Right forelimb (tissue), 1 donor: ENCODE results near the gene STPG2.
"Not testable (repeated sequence)": the region's sequence is repeated elsewhere in the genome, so short reads cannot be mapped to it uniquely, and the experiment has no call there.

ENCODE experiments used
- DNase-seq: peaks from one replicate; pipeline ENCODE4 v3.0.0-alpha.2; 2018

The STPG2 gene

GRCh38 chr4:97778174-97778573 lies 365.1 kb downstream of the STPG2 start:
- no peak for DNase-seq

GRCh38 chr4:97774347-97774989 lies 368.8 kb downstream of the STPG2 start:
- DNase-seq = no peak

GRCh38 chr4:97770222-97770621 lies 373.1 kb downstream of the STPG2 start:
- DNase-seq = no peak

- no peak for DNase-seq
These were observed 381.2 kb downstream of the STPG2 start for GRCh38 chr4:97762115-97762512.

GRCh38 chr4:97761445-97762114 lies 381.7 kb downstream of the STPG2 start:
- no peak for DNase-seq

- no peak for DNase-seq
These were observed 383.5 kb downstream of the STPG2 start for GRCh38 chr4:97759785-97760184.

GRCh38 chr4:97752599-97752998 lies 390.7 kb downstream of the STPG2 start:
- no peak for DNase-seq

GRCh38 chr4:97747945-97748344 lies 395.3 kb downstream of the STPG2 start:
- DNase-seq = no peak

GRCh38 chr4:97720869-97721432 lies 422.3 kb downstream of the STPG2 start:
- DNase-seq = no peak

- no peak for DNase-seq
These were observed 452.1 kb downstream of the STPG2 start for GRCh38 chr4:97691111-97691605.

GRCh38 chr4:97670703-97671269 lies 472.5 kb downstream of the STPG2 start:
- no peak for DNase-seq

GRCh38 chr4:97665553-97665952 lies 477.7 kb downstream of the STPG2 start:
- DNase-seq = no peak

- no peak for DNase-seq
These were observed 478.5 kb downstream of the STPG2 start for GRCh38 chr4:97664741-97665140.

- no peak for DNase-seq
These were observed 481.1 kb downstream of the STPG2 start for GRCh38 chr4:97662133-97662532.

- DNase-seq = no peak
These were observed 487.1 kb downstream of the STPG2 start for GRCh38 chr4:97656044-97656720.

GRCh38 chr4:97653701-97654100 lies 489.6 kb downstream of the STPG2 start:
- DNase-seq = no peak

- no peak for DNase-seq
These were observed 496.3 kb downstream of the STPG2 start for GRCh38 chr4:97646997-97647396.

GRCh38 chr4:97645071-97645821 lies 498.0 kb downstream of the STPG2 start:
- DNase-seq = no peak

- no peak for DNase-seq
These were observed 500.1 kb downstream of the STPG2 start for GRCh38 chr4:97643179-97643578.

GRCh38 chr4:97639961-97640360 lies 503.3 kb downstream of the STPG2 start:
- DNase-seq = no peak

GRCh38 chr4:97633831-97634230 lies 509.4 kb downstream of the STPG2 start:
- not testable (repeated sequence) for DNase-seq

GRCh38 chr4:97627750-97628149 lies 515.5 kb downstream of the STPG2 start:
- DNase-seq = no peak

- DNase-seq = no peak
These were observed 519.1 kb downstream of the STPG2 start for GRCh38 chr4:97624204-97624603.
